Lung (tissue), 12 donors: ENCODE measurements around the gene COL4A6. TPM values are rescaled to one million over a fixed set of nuclear protein-coding genes. Genes with fewer than 3 reads are reported as not detected.

Experiments
- ATAC-seq: fragments of 200-7000 bp; cut with Tn5 transposase; one replicate; pipeline ENCODE4 v1.9.1; 2020; ENCODE audit warnings: moderate number of reproducible peaks; ENCODE audit not compliant: insufficient read depth, low FRiP score
- DNase-seq, 3 donors: peaks; one replicate each; pipeline ENCODE4 v3.0.0-alpha.2; 2013 to 2017
- H3K27ac ChIP-seq, 2 donors: one replicate each; pipeline ENCODE4 v1.5.1; 2013; ENCODE audit warnings: mild to moderate bottlenecking in 2 of 2, moderate library complexity in 2 of 2, control low read depth in 1 of 2, inconsistent platforms in 1 of 2, low read depth in 1 of 2, low read length in 1 of 2
- H3K27me3 ChIP-seq, 3 donors: one replicate each; pipeline ENCODE4 v1.5.1; 2013; ENCODE audit warnings: low read length in 2 of 3; ENCODE audit not compliant: control insufficient read depth in 3 of 3, insufficient read depth in 3 of 3
- H3K36me3 ChIP-seq, 4 donors: one replicate each; pipeline ENCODE4 v1.5.1; 2013; ENCODE audit warnings: low read length in 4 of 4, mild to moderate bottlenecking in 1 of 4, moderate library complexity in 1 of 4; ENCODE audit not compliant: control insufficient read depth in 4 of 4, insufficient read depth in 4 of 4
- H3K4me1 ChIP-seq, 5 donors: one replicate each; pipeline ENCODE4 v1.5.1; 2013; ENCODE audit warnings: low read length in 5 of 5, mild to moderate bottlenecking in 2 of 5, moderate library complexity in 1 of 5; ENCODE audit not compliant: control insufficient read depth in 5 of 5, insufficient read depth in 5 of 5
- H3K4me3 ChIP-seq: one replicate; pipeline ENCODE4 v1.5.1; 2013; ENCODE audit warnings: mild to moderate bottlenecking, control low read depth, moderate library complexity
- H3K9ac ChIP-seq, 2 donors: one replicate each; pipeline ENCODE4 v1.5.1; 2013; ENCODE audit warnings: low read length in 2 of 2, control low read depth in 1 of 2; ENCODE audit not compliant: insufficient read depth in 1 of 2
- H3K9me3 ChIP-seq, 4 donors: one replicate each; pipeline ENCODE4 v1.5.1; 2013; ENCODE audit warnings: low read length in 3 of 4, mild to moderate bottlenecking in 1 of 4, moderate library complexity in 1 of 4; ENCODE audit not compliant: control insufficient read depth in 4 of 4, insufficient read depth in 3 of 4
- WGBS, 2 donors: extraction: QIAGEN DNeasy Blood & Tissue Kit; methylation state at CpG; one replicate each; pipeline ENCODE4 v1.1.7; 2013; 5-methylcytosine and 5-hydroxymethylcytosine counted together
- polyA plus RNA-seq, 2 donors: library from polyadenylated mRNA; stranded (reverse); fragments of 200-250 nt; gene quantifications; one replicate each; pipeline ENCODE4 v1.2.1, GENCODE V29; 2013
- total RNA-seq, 2 donors: library from RNA; depleted of rRNA in 1 of 2; stranded (reverse); fragments of >200 nt in 1 of 2; gene quantifications; one replicate each; pipeline ENCODE4 v1.2.1, GENCODE V29; 2014 to 2021
- TF ChIP-seq, protein P1 (sequence below): IDR thresholded peaks from 2 replicates; pipeline ENCODE4 v1.5.1; 2012; ENCODE audit warnings: mild to moderate bottlenecking; ENCODE audit errors: control extremely low read depth, extremely low read depth
- donor health status: control.
- donor health status: control.
- donor health status: Bipolar disorder and iron deficiency.
- donor health status: healthy.
- donor health status: DM: yes; HTN: yes; CAD: no.

Gene COL4A6
- total and polyA plus RNA-seq, 4 donors = 0.57 to 16.7 (median 1.6) TPM

DNA sequence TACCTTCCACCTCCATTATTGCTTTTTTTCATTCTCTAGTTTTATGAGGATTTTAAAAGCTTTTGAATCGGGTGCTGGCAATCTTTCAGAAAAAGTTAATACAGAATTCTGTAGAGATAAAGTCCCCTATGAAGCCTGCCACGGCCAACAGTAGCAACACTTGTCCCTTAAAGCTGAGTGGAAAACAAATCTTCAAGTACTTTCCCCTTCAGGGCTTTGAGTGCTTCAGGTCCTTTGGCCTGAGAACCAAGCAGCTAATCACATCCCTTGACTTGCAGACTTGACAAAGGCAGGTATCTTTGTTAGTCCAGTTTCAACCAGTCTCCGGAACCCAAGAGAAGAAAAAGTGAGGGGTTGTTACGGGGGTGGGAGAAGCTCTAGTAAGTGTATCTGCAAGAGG, 202.2 kb downstream of the COL4A6 start:
- WGBS, 2 donors = 66 to 92% methylated on average over 4 of the region's 4 CpGs
- Histone ChIP-seq H3K9me3 (no peaks in the 10 kb centered on the region), H3K4me3 (no peak overlapping the region), H3K4me1 (no peaks in the 10 kb centered on the region), H3K27me3 (peaks cover 0 to 28% (median 5%) of the 10 kb centered on the region in 3 donors), H3K36me3 (no peaks in the 10 kb centered on the region), H3K9ac (no peak overlapping the region), H3K27ac (no peak overlapping the region)
- ATAC-seq = peak; percentile 58
- TF ChIP-seq, protein P1, sequence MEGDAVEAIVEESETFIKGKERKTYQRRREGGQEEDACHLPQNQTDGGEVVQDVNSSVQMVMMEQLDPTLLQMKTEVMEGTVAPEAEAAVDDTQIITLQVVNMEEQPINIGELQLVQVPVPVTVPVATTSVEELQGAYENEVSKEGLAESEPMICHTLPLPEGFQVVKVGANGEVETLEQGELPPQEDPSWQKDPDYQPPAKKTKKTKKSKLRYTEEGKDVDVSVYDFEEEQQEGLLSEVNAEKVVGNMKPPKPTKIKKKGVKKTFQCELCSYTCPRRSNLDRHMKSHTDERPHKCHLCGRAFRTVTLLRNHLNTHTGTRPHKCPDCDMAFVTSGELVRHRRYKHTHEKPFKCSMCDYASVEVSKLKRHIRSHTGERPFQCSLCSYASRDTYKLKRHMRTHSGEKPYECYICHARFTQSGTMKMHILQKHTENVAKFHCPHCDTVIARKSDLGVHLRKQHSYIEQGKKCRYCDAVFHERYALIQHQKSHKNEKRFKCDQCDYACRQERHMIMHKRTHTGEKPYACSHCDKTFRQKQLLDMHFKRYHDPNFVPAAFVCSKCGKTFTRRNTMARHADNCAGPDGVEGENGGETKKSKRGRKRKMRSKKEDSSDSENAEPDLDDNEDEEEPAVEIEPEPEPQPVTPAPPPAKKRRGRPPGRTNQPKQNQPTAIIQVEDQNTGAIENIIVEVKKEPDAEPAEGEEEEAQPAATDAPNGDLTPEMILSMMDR = no peak
- DNase-seq = peak in 2 of 3 donors; percentile 18 to 66

DNA sequence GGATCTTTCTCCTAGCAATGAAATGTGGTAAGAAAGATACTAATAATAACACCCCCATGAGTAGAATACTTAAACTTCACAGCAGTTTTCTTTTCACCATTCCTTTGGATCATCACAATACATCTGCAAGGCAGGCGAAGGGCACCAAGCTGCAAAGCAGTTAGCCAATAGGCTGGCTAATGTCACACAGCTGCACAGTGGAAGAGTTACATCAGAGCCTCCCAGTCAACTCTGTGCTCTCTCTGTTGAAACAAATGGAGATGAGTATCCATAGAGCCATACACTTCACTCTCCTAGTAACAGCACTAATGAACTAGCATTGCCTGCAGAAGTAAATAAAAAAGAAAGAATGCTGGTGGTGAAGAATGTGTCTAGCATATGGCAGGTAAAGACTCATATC, 207.6 kb downstream of the COL4A6 start:
- 66 to 86% methylated on average over 1 of the region's 1 CpG for WGBS, 2 donors
- Histone ChIP-seq H3K4me3 (no peak overlapping the region), H3K27me3 (peaks cover 0 to 33% (median 2%) of the 10 kb centered on the region in 3 donors), H3K9me3 (no peaks in the 10 kb centered on the region), H3K9ac (no peak overlapping the region), H3K27ac (no peak overlapping the region), H3K4me1 (no peaks in the 10 kb centered on the region), H3K36me3 (no peaks in the 10 kb centered on the region)
- TF ChIP-seq, protein P1 = no peak
- ATAC-seq (no peak), DNase-seq (no peak)

DNA sequence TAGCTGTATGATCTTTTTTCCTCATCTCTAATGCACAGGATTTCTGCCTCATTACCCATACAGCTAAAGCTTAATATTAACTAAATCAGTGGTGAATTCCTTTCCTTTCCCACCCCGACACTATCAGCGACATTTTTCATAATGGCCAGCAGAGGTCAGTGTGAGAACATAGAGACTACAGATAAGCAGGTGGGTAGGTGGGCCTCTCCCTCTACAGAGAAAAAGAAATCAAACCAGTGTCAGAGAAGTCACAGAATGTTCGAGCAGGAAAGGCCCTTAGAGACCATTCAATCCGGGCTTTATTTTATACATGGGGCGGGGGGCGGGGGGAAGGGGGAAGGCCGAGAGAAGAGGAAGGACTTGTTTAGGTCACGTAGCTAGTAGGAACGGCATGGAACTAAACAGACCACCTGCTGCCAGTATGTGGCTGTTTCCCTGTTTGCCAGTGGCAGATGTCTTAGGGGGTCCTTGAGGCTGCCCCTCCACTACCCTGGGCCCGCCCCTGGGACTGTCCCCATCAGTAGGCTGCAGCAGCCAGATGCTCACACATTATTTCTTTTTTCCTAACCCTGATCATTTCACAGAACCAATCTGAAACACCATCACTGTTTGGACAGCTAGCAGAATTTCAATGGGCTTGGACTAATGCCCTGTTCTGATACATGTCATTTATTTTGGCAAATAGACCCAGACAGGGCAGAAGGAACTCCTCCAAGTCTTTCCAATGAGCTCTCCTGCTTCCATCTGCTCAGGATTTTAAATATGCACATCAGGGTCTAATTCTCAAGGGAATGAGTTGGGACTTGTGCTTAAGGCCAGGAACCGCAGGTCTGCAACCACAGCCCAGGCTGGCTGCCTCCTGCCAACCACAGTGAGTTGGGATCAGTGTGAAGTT, 213.2 kb downstream of the COL4A6 start:
- Histone ChIP-seq H3K36me3 (no peaks in the 10 kb centered on the region), H3K27ac (no peak overlapping the region), H3K9ac (no peak overlapping the region), H3K9me3 (no peaks in the 10 kb centered on the region), H3K4me3 (no peak overlapping the region), H3K27me3 (peaks cover 0 to 33% (median 15%) of the 10 kb centered on the region in 3 donors), H3K4me1 (peaks cover 0 to 18% (median 3%) of the 10 kb centered on the region in 5 donors)
- 18% methylated on average over 7 to 11 of the region's 11 CpGs for WGBS, 2 donors
- TF ChIP-seq, protein P1 = peak; percentile 31
- ATAC-seq = no peak
- DNase-seq = peak; percentile 37 to 70 (median 65)
